ENCODE data around the gene CHMP4B. TPM values are rescaled to one million over a fixed set of nuclear protein-coding genes. Genes with fewer than 3 reads are reported as not detected.
"Not testable (repeated sequence)": the region's sequence is repeated elsewhere in the genome, so short reads cannot be mapped to it uniquely, and the experiment has no call there.

Gene CHMP4B
- total RNA-seq, 1 donor from 2014 or later: 42.8 TPM

DNA sequence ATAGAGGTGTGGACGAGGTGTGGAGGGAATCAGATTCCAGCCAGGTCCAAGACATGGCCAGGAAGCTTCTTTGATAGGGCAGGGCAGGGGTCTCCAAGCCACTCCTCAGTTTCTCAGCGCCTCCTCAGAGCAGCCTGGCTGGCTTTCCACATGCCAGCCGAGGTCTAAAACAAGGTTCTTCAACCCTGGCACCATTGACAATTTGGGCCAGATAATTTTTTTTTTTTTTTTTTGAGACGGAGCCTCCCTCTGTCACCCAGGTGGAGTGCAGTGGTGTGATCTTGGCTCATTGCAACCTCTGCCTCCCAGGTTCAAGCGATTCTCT, 21.3 kb upstream of the CHMP4B start:
- Histone ChIP-seq H3K4me1 (no peaks in the 10 kb centered on the region), H3K27ac (no peak overlapping the region), H3K9me3 (no peaks in the 10 kb centered on the region), H3K36me3 (peaks cover 0 to 15% of the 10 kb centered on the region in 2 donors), H3K27me3 (no peaks in the 10 kb centered on the region), H3K4me3 (no peak overlapping the region)
- intact Hi-C loops (cut with DNase I): no loop called here
- no peak for DNase-seq (ENCODE audit: low spot score in 2 of 2)
- TF ChIP-seq, protein P1, sequence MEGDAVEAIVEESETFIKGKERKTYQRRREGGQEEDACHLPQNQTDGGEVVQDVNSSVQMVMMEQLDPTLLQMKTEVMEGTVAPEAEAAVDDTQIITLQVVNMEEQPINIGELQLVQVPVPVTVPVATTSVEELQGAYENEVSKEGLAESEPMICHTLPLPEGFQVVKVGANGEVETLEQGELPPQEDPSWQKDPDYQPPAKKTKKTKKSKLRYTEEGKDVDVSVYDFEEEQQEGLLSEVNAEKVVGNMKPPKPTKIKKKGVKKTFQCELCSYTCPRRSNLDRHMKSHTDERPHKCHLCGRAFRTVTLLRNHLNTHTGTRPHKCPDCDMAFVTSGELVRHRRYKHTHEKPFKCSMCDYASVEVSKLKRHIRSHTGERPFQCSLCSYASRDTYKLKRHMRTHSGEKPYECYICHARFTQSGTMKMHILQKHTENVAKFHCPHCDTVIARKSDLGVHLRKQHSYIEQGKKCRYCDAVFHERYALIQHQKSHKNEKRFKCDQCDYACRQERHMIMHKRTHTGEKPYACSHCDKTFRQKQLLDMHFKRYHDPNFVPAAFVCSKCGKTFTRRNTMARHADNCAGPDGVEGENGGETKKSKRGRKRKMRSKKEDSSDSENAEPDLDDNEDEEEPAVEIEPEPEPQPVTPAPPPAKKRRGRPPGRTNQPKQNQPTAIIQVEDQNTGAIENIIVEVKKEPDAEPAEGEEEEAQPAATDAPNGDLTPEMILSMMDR (IDR thresholded peaks at IDR 0.05): no peak

DNA sequence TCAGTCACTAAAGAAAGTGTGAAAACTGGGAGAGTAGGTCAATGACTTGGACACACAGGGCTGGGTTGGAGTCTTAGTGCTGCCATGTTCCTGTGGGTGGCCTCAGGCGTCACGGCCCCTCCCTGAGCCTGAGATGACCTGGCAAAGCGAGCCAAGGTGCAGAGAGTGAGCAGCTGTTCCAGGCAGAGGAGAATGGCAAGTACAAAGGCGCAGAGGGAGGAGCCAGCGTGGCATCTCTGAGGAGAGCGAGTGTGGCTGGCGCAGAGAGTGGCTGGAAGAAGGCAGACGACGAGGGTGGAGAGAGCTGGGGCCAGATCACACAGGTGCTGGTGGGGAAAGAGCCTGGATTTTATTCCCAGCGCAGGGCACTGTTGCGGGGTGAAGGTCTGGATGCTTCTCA, 20.6 kb upstream of the CHMP4B start:
- Histone ChIP-seq H3K4me1 (no peaks in the 10 kb centered on the region), H3K27ac (no peak overlapping the region), H3K27me3 (no peaks in the 10 kb centered on the region), H3K9me3 (no peaks in the 10 kb centered on the region), H3K36me3 (peaks cover 0 to 15% of the 10 kb centered on the region in 2 donors), H3K4me3 (no peak overlapping the region)
- DNase-seq (ENCODE audit: low spot score in 2 of 2): no peak
- intact Hi-C loops (cut with DNase I): no loop called here
- TF ChIP-seq, protein P1 (IDR thresholded peaks at IDR 0.05): no peak

DNA sequence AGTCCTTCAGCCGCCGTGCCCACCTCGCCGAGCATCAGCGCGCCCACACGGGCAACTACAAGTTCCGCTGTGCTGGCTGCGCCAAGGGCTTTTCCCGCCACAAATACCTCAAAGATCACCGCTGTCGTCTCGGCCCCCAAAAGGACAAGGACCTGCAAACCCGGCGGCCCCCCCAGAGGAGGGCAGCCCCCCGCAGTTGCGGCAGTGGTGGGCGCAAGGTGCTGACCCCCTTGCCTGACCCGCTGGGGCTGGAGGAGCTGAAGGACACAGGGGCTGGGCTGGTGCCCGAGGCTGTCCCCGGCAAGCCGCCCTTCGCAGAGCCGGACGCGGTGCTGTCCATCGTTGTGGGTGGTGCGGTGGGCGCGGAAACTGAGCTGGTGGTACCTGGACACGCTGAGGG, 20.1 kb upstream of the CHMP4B start:
- intact Hi-C loops (cut with DNase I): no loop called here
- Histone ChIP-seq H3K4me3 (no peak overlapping the region), H3K27me3 (no peaks in the 10 kb centered on the region), H3K27ac (no peak overlapping the region), H3K9me3 (no peaks in the 10 kb centered on the region), H3K36me3 (peaks cover 0 to 15% of the 10 kb centered on the region in 2 donors), H3K4me1 (no peaks in the 10 kb centered on the region)
- DNase-seq (ENCODE audit: low spot score in 2 of 2): no peak
- TF ChIP-seq, protein P1 (IDR thresholded peaks at IDR 0.05): no peak

DNA sequence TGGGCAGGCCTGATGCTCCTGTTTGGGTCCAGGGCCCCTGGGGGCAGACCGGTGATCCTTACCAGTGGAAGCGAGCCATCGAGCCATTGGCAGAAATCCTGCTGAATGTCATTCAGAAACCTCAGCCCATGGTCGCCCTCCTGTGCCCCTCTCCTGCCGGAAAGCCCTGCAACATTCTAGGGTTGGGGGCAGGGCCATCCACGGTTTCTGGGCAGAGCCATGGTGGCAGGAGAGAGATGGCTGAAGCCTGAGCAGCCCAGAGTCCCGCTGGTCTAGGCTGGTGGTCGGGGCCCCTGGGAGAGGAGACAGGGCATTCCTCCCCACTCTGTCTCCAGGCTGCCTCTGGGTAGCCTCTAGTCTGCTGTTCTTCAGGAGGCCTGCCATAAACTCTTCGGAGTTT, 19.6 kb upstream of the CHMP4B start:
- TF ChIP-seq, protein P1 (IDR thresholded peaks at IDR 0.05): no peak
- intact Hi-C loops (cut with DNase I): no loop called here
- no peak for DNase-seq (ENCODE audit: low spot score in 2 of 2)
- no peaks in the 10 kb centered on the region for H3K9me3 ChIP-seq
- no peak overlapping the region for H3K27ac ChIP-seq
- H3K27me3 ChIP-seq: no peaks in the 10 kb centered on the region
- no peak overlapping the region for H3K4me3 ChIP-seq
- H3K4me1 ChIP-seq: no peaks in the 10 kb centered on the region
- peaks cover 0 to 15% of the 10 kb centered on the region in 2 donors for H3K36me3 ChIP-seq

DNA sequence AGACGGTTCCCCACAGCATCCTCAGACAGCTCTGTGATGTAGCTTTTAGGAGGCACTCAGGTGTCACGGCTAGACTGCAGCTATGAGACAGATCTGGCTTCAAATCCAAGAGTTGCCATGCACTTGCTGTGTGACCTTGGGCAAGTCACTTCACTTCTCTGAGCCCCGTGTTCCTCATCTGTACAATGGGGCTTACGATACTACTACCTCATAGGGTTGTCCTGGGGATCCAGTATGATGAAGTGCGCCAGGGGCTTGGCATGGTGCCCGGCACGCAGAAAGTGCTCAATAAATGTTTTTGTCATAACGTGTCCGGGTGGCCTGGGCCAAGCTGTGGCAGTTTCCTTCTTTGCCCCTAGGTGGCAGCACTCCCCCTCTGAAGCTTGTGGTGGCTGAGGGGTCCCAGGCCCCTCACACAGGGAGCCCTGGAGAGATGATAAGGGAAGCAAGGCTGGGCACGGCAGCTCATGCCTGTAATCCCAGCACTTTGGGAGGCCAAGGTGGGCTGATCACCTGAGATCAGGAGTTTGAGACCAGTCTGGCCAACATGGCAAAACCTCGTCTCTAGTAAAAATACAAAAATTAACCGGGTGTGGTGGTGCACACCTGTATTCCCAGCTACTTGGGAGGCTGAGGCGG, 19.1 kb upstream of the CHMP4B start:
- no peak overlapping the region for H3K27ac ChIP-seq
- intact Hi-C loops (cut with DNase I): no loop called here
- no peak for DNase-seq (ENCODE audit: low spot score in 2 of 2)

DNA sequence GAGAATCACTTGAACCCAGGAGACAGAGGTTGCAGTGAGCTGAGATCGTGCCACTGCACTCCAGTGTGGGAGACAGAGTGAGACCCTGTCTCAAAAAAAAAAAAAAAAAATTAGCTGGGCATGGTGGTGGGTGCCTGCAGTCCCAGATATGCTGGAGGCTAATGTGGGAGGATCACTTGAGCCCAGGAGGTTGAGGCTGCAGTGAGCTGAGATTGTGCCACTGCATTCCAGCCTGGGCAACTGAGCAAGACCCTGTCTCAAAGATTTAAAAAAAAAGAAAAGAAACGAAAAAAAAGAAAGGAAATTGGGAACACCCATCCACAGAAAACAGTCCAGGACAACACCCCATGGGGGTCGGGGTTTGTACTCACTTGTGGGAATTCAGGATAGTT, 18.6 kb upstream of the CHMP4B start:
- H3K9me3 ChIP-seq; H3K4me1 ChIP-seq; H3K27me3 ChIP-seq; intact Hi-C loops (cut with DNase I); DNase-seq (ENCODE audit: low spot score in 2 of 2); H3K27ac ChIP-seq; H3K4me3 ChIP-seq: not testable (repeated sequence)
- H3K36me3 ChIP-seq: peaks cover 0 to 15% of the 10 kb centered on the region in 2 donors

More for the DNA sequence above, 19.1 kb upstream of the CHMP4B start:
- no peak overlapping the region for H3K4me3 ChIP-seq
- no peaks in the 10 kb centered on the region for H3K27me3 ChIP-seq
- no peaks in the 10 kb centered on the region for H3K9me3 ChIP-seq
- H3K36me3 ChIP-seq: peaks cover 0 to 15% of the 10 kb centered on the region in 2 donors
- TF ChIP-seq, protein P1 (IDR thresholded peaks at IDR 0.05): peak; percentile 44 to 77 (median 76)
- H3K4me1 ChIP-seq: no peaks in the 10 kb centered on the region

Data from ascending aorta (tissue), 2 donors.